ENCODE data around the gene LRMDA. TPM values are rescaled to one million over a fixed set of nuclear protein-coding genes. Genes with fewer than 3 reads are reported as not detected.

Gene LRMDA
- total and polyA plus RNA-seq, 10 of the 15 experiments (the other 5 are each of a cell fraction or from before 2014, with no cell fraction given) = 0.07 to 0.54 (median 0.29) TPM; not detected in 4

DNA sequence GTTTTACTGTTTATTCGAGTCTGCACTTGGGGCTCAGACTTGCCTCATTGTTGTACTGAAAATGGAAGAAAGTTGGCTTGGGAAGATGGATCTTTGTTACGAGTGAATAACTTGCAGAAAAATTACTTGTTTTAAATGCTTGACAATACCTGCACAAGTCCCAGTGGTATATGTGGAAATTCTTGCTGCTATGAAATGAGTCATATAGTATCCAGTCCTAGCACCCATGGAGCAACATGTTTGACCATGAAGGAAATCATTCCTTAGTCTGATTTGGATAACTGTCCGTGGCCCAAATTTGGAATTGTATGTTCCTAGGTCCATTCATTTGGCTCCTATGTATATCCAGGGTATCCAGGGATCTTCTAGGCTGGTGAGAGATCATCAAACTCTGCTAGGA, 1109.4 kb downstream of the LRMDA start:
- no peak overlapping the region for H3K4me2 ChIP-seq (ENCODE audit: control insufficient read depth, insufficient read depth)
- no peaks in the 10 kb centered on the region for H4K20me1 ChIP-seq (ENCODE audit: control insufficient read depth, insufficient read depth)
- DNase-seq (ENCODE audit: low read depth, low spot score) (no peak), ATAC-seq (no peak), FAIRE-seq (no peak)
- in situ Hi-C loops (cut with MboI) = loop anchor here (25.0 kb wide), 1 partner anchor 1153 kb away; no protein-coding TSS in a partner anchor
- ChIA-PET POLR2A (no interaction called here), CTCF (no interaction called here), SMC1A (ENCODE audit: uncharacterized antibody, unreplicated experiment) (no interaction called here), RAD21 (ENCODE audit: unreplicated experiment) (no interaction called here)
- H3K4me3 ChIP-seq = no peak overlapping the region
- no peaks in the 10 kb centered on the region for H3K79me2 ChIP-seq (ENCODE audit: control insufficient read depth, insufficient read depth, low read length)
- 4% methylated on average over 3 of the region's 3 CpGs for WGBS (ENCODE audit: insufficient coverage, insufficient replicate concordance, low lambda C conversion rate, missing lambda C conversion rate)
- H3K36me3 ChIP-seq (ENCODE audit: control insufficient read depth in 2 of 2, insufficient read depth in 2 of 2, low read length in 1 of 2) = no peaks in the 10 kb centered on the region
- no peaks in the 10 kb centered on the region for H3K9me3 ChIP-seq (replicated peaks; ENCODE audit: control insufficient read depth, insufficient read depth, low read length)
- no peak overlapping the region for H3K27ac ChIP-seq (ENCODE audit: control insufficient read depth, insufficient read depth)
- H3K9ac ChIP-seq (ENCODE audit: control insufficient read depth, insufficient read depth, low read length) = no peak overlapping the region
- no TSS peak for BruUV-seq (replicated peaks)
- H2AFZ ChIP-seq (ENCODE audit: control insufficient read depth, low read depth, low read length) = no peak overlapping the region
- no peaks in the 10 kb centered on the region for H3K27me3 ChIP-seq (replicated peaks in 1 of 2; ENCODE audit: control insufficient read depth in 2 of 2, insufficient read depth in 2 of 2, low read length in 1 of 2)
- H3K4me1 ChIP-seq (ENCODE audit: control insufficient read depth, insufficient read depth, low read length) = no peaks in the 10 kb centered on the region
- intact Hi-C loops (cut with micrococcal nuclease; ENCODE audit: unreplicated experiment) = loop anchor here (10.0 kb wide), 1 partner anchor 236 kb away; no protein-coding TSS in a partner anchor
- no peak for TF ChIP-seq ETV6 (conservative IDR thresholded peaks at IDR 0.05 in 1 of 2, IDR thresholded peaks at IDR 0.05 in 1 of 2; ENCODE audit: borderline replicate concordance in 1 of 2, low read depth in 1 of 2)
- TF ChIP-seq, protein P1, sequence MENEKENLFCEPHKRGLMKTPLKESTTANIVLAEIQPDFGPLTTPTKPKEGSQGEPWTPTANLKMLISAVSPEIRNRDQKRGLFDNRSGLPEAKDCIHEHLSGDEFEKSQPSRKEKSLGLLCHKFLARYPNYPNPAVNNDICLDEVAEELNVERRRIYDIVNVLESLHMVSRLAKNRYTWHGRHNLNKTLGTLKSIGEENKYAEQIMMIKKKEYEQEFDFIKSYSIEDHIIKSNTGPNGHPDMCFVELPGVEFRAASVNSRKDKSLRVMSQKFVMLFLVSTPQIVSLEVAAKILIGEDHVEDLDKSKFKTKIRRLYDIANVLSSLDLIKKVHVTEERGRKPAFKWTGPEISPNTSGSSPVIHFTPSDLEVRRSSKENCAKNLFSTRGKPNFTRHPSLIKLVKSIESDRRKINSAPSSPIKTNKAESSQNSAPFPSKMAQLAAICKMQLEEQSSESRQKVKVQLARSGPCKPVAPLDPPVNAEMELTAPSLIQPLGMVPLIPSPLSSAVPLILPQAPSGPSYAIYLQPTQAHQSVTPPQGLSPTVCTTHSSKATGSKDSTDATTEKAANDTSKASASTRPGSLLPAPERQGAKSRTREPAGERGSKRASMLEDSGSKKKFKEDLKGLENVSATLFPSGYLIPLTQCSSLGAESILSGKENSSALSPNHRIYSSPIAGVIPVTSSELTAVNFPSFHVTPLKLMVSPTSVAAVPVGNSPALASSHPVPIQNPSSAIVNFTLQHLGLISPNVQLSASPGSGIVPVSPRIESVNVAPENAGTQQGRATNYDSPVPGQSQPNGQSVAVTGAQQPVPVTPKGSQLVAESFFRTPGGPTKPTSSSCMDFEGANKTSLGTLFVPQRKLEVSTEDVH (IDR thresholded peaks at IDR 0.05; ENCODE audit: low read depth, partially characterized antibody) = no peak
- TF ChIP-seq TBL1XR1 (IDR thresholded peaks at IDR 0.05; ENCODE audit: low read depth, low read length) = no peak
- TF ChIP-seq, protein P2, sequence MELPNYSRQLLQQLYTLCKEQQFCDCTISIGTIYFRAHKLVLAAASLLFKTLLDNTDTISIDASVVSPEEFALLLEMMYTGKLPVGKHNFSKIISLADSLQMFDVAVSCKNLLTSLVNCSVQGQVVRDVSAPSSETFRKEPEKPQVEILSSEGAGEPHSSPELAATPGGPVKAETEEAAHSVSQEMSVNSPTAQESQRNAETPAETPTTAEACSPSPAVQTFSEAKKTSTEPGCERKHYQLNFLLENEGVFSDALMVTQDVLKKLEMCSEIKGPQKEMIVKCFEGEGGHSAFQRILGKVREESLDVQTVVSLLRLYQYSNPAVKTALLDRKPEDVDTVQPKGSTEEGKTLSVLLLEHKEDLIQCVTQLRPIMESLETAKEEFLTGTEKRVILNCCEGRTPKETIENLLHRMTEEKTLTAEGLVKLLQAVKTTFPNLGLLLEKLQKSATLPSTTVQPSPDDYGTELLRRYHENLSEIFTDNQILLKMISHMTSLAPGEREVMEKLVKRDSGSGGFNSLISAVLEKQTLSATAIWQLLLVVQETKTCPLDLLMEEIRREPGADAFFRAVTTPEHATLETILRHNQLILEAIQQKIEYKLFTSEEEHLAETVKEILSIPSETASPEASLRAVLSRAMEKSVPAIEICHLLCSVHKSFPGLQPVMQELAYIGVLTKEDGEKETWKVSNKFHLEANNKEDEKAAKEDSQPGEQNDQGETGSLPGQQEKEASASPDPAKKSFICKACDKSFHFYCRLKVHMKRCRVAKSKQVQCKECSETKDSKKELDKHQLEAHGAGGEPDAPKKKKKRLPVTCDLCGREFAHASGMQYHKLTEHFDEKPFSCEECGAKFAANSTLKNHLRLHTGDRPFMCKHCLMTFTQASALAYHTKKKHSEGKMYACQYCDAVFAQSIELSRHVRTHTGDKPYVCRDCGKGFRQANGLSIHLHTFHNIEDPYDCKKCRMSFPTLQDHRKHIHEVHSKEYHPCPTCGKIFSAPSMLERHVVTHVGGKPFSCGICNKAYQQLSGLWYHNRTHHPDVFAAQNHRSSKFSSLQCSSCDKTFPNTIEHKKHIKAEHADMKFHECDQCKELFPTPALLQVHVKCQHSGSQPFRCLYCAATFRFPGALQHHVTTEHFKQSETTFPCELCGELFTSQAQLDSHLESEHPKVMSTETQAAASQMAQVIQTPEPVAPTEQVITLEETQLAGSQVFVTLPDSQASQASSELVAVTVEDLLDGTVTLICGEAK (IDR thresholded peaks at IDR 0.05; ENCODE audit: borderline replicate concordance) = no peak
- TF ChIP-seq, protein P3, sequence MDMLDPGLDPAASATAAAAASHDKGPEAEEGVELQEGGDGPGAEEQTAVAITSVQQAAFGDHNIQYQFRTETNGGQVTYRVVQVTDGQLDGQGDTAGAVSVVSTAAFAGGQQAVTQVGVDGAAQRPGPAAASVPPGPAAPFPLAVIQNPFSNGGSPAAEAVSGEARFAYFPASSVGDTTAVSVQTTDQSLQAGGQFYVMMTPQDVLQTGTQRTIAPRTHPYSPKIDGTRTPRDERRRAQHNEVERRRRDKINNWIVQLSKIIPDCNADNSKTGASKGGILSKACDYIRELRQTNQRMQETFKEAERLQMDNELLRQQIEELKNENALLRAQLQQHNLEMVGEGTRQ (IDR thresholded peaks at IDR 0.05; ENCODE audit: borderline replicate concordance, low read depth, low read length) = no peak
- no peak for TF ChIP-seq ZZZ3 (IDR thresholded peaks at IDR 0.05; ENCODE audit: control insufficient read depth, insufficient read length, low read depth)
- no peak for TF ChIP-seq TAF1 (IDR thresholded peaks at IDR 0.05; ENCODE audit: borderline replicate concordance, low read depth, low read length)
- TF ChIP-seq CHD1 (IDR thresholded peaks at IDR 0.05; ENCODE audit: low read depth, low read length) = no peak
- TF ChIP-seq SUZ12 (IDR thresholded peaks at IDR 0.05; ENCODE audit: unreplicated experiment) = no peak
- TF ChIP-seq RB1 (IDR thresholded peaks at IDR 0.05; ENCODE audit: borderline replicate concordance) = no peak
- no peak for TF ChIP-seq SP1 (IDR thresholded peaks at IDR 0.05; ENCODE audit: low read depth, low read length)
- no peak for TF ChIP-seq ZNF217 (IDR thresholded peaks at IDR 0.05)
- TF ChIP-seq SREBF1 (IDR thresholded peaks at IDR 0.05; ENCODE audit: low read length) = no peak
- no peak for TF ChIP-seq NR2F1 (conservative IDR thresholded peaks at IDR 0.05)
- TF ChIP-seq SIN3A (IDR thresholded peaks at IDR 0.05; ENCODE audit: low read depth, low read length) = no peak
- TF ChIP-seq MYB (IDR thresholded peaks at IDR 0.05; ENCODE audit: borderline replicate concordance, low read depth, low read length) = no peak

Measured in GM12878 (cell line).